ENCODE measurements around the gene MCEMP1. TPM values are rescaled to one million over a fixed set of nuclear protein-coding genes. Genes with fewer than 3 reads are reported as not detected.

The MCEMP1 gene
- total RNA-seq, 1 donor from 2014 or later, result 1.1 TPM

GRCh38 chr19:7663706-7664105 is 13.2 kb upstream of the MCEMP1 start:
- ATAC-seq (no peak), DNase-seq (ENCODE audit: missing footprints) (no peak)
- intact Hi-C loops (cut with DNase I), result no loop called here

GRCh38 chr19:7665076-7665475 is 11.8 kb upstream of the MCEMP1 start:
- no peak for DNase-seq (ENCODE audit: missing footprints)
- no peak for ATAC-seq
- intact Hi-C loops (cut with DNase I), result no loop called here

GRCh38 chr19:7668842-7669241 is 8.0 kb upstream of the MCEMP1 start, which contains the start of gene RETN:
Gene RETN, plus strand, starts transcription at chr19:7669049. Its CDS starts 278 bp downstream, at chr19:7669327.
- intact Hi-C loops (cut with DNase I), result no loop called here
- DNase-seq (ENCODE audit: missing footprints), result no peak
- no peak for ATAC-seq

GRCh38 chr19:7669641-7670040 is 7.2 kb upstream of the MCEMP1 start:
- no peak for DNase-seq (ENCODE audit: missing footprints)
- no peak for ATAC-seq
- intact Hi-C loops (cut with DNase I), result no loop called here

GRCh38 chr19:7670150-7670783 is 6.6 kb upstream of the MCEMP1 start:
- ATAC-seq (no peak), DNase-seq (ENCODE audit: missing footprints) (peak; percentile 78)
- intact Hi-C loops (cut with DNase I), result no loop called here

GRCh38 chr19:7670790-7671189 is 6.1 kb upstream of the MCEMP1 start:
- no peak for DNase-seq (ENCODE audit: missing footprints)
- intact Hi-C loops (cut with DNase I), result no loop called here
- no peak for ATAC-seq

GRCh38 chr19:7672522-7672921 is 4.4 kb upstream of the MCEMP1 start:
- DNase-seq (ENCODE audit: missing footprints), result no peak
- no peak for ATAC-seq
- intact Hi-C loops (cut with DNase I), result no loop called here

- ATAC-seq (peak; percentile 77), DNase-seq (ENCODE audit: missing footprints) (peak; percentile 89)
- intact Hi-C loops (cut with DNase I), result no loop called here
Measured at GRCh38 chr19:7674010-7675005, 2.6 kb upstream of the MCEMP1 start.

GRCh38 chr19:7676376-7676775 is 514 bp upstream of the MCEMP1 start:
- intact Hi-C loops (cut with DNase I), result no loop called here
- ATAC-seq (no peak), DNase-seq (ENCODE audit: missing footprints) (no peak)

- no peak for DNase-seq (ENCODE audit: missing footprints)
- no peak for ATAC-seq
- intact Hi-C loops (cut with DNase I), result no loop called here
Measured at GRCh38 chr19:7677669-7678311, 900 bp downstream of the MCEMP1 start.

GRCh38 chr19:7678971-7679751 is 2.3 kb downstream of the MCEMP1 start:
- intact Hi-C loops (cut with DNase I), result no loop called here
- ATAC-seq, result no peak
- peak; percentile 79 for DNase-seq (ENCODE audit: missing footprints)

GRCh38 chr19:7679771-7680605 is 3.1 kb downstream of the MCEMP1 start:
- intact Hi-C loops (cut with DNase I), result loop anchor here (1.0 to 2.0 kb wide), 3 partner anchors 27 to 325 kb away; no protein-coding TSS in a partner anchor
- ATAC-seq, result no peak
- DNase-seq (ENCODE audit: missing footprints), result no peak

GRCh38 chr19:7680606-7681339 is 3.9 kb downstream of the MCEMP1 start, which contains the start of gene TRAPPC5:
Gene TRAPPC5, plus strand, starts transcription at chr19:7680833. Its CDS starts 1,421 bp downstream, at chr19:7682254.
- ATAC-seq (peak; percentile 91), DNase-seq (ENCODE audit: missing footprints) (peak; percentile 95)
- intact Hi-C loops (cut with DNase I), result loop anchor here (1.0 to 2.0 kb wide), 3 partner anchors 27 to 326 kb away; no protein-coding TSS in a partner anchor

GRCh38 chr19:7681340-7682174 is 4.7 kb downstream of the MCEMP1 start:
- peak; percentile 74 for ATAC-seq
- peak; percentile 92 for DNase-seq (ENCODE audit: missing footprints)
- intact Hi-C loops (cut with DNase I), result loop anchor here (2.0 kb wide), 2 partner anchors 113 to 327 kb away; no protein-coding TSS in a partner anchor

- ATAC-seq, result no peak
- DNase-seq (ENCODE audit: missing footprints), result no peak
- intact Hi-C loops (cut with DNase I), result no loop called here
Measured at GRCh38 chr19:7682175-7682855, 5.4 kb downstream of the MCEMP1 start.

All from Right ventricle myocardium inferior (tissue), 1 donor.